HG02973 (cell line): ENCODE data around the gene AOC2.
"Not testable (repeated sequence)": the region's sequence is repeated elsewhere in the genome, so short reads cannot be mapped to it uniquely, and the experiment has no call there.

Experiments
- ATAC-seq: cut with Tn5 transposase; IDR thresholded peaks from one replicate; pipeline ENCODE4 v1.9.1; 2021; ENCODE audit warnings: moderate library complexity; ENCODE audit not compliant: unreplicated experiment

Gene AOC2

GRCh38 chr17:42853597-42853967 is 9.2 kb downstream of the AOC2 start:
- no peak for ATAC-seq

- ATAC-seq, result no peak
Observed at GRCh38 chr17:42853968-42854790, 9.8 kb downstream of the AOC2 start.

- ATAC-seq, result no peak
Observed at GRCh38 chr17:42855048-42855596, 10.7 kb downstream of the AOC2 start.

GRCh38 chr17:42856093-42856492 is 11.7 kb downstream of the AOC2 start:
- not testable (repeated sequence) for ATAC-seq

- ATAC-seq, result not testable (repeated sequence)
Observed at GRCh38 chr17:42856516-42856915, 12.1 kb downstream of the AOC2 start.

- ATAC-seq, result no peak
Observed at GRCh38 chr17:42857389-42857788, 13.0 kb downstream of the AOC2 start.

- ATAC-seq, result no peak
Observed at GRCh38 chr17:42865638-42866094, 21.3 kb downstream of the AOC2 start.

- ATAC-seq, result no peak
Observed at GRCh38 chr17:42866216-42866615, 21.8 kb downstream of the AOC2 start.

GRCh38 chr17:42866631-42867575 is 22.5 kb downstream of the AOC2 start:
- no peak for ATAC-seq

GRCh38 chr17:42867694-42868261 is 23.4 kb downstream of the AOC2 start:
- not testable (repeated sequence) for ATAC-seq

GRCh38 chr17:42868338-42868737 is 24.0 kb downstream of the AOC2 start:
- no peak for ATAC-seq

GRCh38 chr17:42871647-42872046 is 27.3 kb downstream of the AOC2 start:
- ATAC-seq, result no peak

GRCh38 chr17:42872251-42872965 is 28.0 kb downstream of the AOC2 start:
- ATAC-seq, result no peak

- no peak for ATAC-seq
Observed at GRCh38 chr17:42873315-42873714, 28.9 kb downstream of the AOC2 start.

GRCh38 chr17:42873932-42874695 is 29.7 kb downstream of the AOC2 start:
- not testable (repeated sequence) for ATAC-seq

- no peak for ATAC-seq
Observed at GRCh38 chr17:42877037-42877436, 32.7 kb downstream of the AOC2 start.

- ATAC-seq, result no peak
Observed at GRCh38 chr17:42878123-42878880, 33.9 kb downstream of the AOC2 start.

GRCh38 chr17:42878924-42879595 is 34.7 kb downstream of the AOC2 start:
- no peak for ATAC-seq
